Gastrocnemius medialis (tissue), 4 donors: ENCODE results near the gene KATNAL1.

Experiments used
- POLR2A ChIP-seq, 2 donors: fragments of 450-650 bp; IDR thresholded peaks; one replicate each; pipeline ENCODE4 v1.6.1; 2017; ENCODE audit warnings: antibody characterized with exemption in 2 of 2, mild to moderate bottlenecking in 2 of 2, moderate library complexity in 2 of 2
- TF ChIP-seq, protein P1 (sequence below), 5 experiments: fragments of 450-650 bp in 3 of 5; fragments of 200-600 bp in 2 of 5; sonication (generic) in 2 of 5; IDR thresholded peaks in 4 of 5; conservative IDR thresholded peaks in 1 of 5; 1 replicate in 4 of 5; 2 replicates in 1 of 5; pipeline ENCODE4 v1.5.1; 2016 to 2019; ENCODE audit warnings: antibody characterized with exemption in 5 of 5, mild to moderate bottlenecking in 3 of 5, moderate library complexity in 3 of 5

DNA sequence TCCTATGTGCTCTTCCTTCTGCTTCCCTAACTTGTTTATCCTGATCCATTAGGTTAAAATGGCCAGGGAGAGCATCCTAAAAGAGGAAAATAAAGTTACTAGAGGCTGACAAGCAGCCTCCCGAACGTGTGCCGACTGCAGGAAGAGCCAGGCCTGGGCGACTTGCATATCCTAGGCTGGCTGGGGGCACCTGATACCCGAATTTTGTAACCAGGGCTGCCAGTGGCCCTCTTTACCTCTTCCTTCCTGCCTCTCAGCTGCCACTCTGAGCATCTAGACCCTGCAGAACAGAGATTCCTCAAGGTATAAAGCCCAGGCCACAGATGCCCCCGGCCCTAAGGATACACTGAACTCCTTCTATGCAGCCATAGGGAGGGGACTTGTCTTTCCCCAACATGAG is 48.5 kb upstream of the KATNAL1 start:
- TF ChIP-seq, protein P1, sequence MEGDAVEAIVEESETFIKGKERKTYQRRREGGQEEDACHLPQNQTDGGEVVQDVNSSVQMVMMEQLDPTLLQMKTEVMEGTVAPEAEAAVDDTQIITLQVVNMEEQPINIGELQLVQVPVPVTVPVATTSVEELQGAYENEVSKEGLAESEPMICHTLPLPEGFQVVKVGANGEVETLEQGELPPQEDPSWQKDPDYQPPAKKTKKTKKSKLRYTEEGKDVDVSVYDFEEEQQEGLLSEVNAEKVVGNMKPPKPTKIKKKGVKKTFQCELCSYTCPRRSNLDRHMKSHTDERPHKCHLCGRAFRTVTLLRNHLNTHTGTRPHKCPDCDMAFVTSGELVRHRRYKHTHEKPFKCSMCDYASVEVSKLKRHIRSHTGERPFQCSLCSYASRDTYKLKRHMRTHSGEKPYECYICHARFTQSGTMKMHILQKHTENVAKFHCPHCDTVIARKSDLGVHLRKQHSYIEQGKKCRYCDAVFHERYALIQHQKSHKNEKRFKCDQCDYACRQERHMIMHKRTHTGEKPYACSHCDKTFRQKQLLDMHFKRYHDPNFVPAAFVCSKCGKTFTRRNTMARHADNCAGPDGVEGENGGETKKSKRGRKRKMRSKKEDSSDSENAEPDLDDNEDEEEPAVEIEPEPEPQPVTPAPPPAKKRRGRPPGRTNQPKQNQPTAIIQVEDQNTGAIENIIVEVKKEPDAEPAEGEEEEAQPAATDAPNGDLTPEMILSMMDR (IDR thresholded peaks at IDR 0.05 in 4 of 5, conservative IDR thresholded peaks at IDR 0.05 in 1 of 5), result no peak
- TF ChIP-seq POLR2A (IDR thresholded peaks at IDR 0.05), result no peak
